Measurements from ENCODE around the gene XYLB. TPM values are rescaled to one million over a fixed set of nuclear protein-coding genes. Genes with fewer than 3 reads are reported as not detected.
"Not testable (repeated sequence)": the region's sequence is repeated elsewhere in the genome, so short reads cannot be mapped to it uniquely, and the experiment has no call there.

XYLB gene
- 10 to 100 TPM in 1 of 2 donors, 1 to 10 TPM in 1; 7.8 to 49.8 TPM for total RNA-seq

GRCh38 chr3:38346587-38347410 is at the start of gene XYLB:
Gene XYLB, plus strand, starts transcription at chr3:38346785. Its CDS starts 84 bp downstream, at chr3:38346869.
- Histone ChIP-seq H3K9me3 (no peaks in the 10 kb centered on the region), H3K36me3 (replicated peaks in 1 of 2; ENCODE audit: insufficient read depth in 1 of 2, low read depth in 2 of 2) (no peaks in the 10 kb centered on the region), H3K4me3 (peak within 1 kb of the TSS; percentile 68 to 70), H3K27ac (peak within 1 kb of the TSS; percentile 53 to 73 (median 68)), H3K27me3 (no peaks in the 10 kb centered on the region), H3K4me1 (peaks cover 13% of the 10 kb centered on the region)
- WGBS, 2 donors, result 1% methylated on average over 12 to 85 of the region's 85 CpGs
- TF ChIP-seq CTCF (IDR thresholded peaks at IDR 0.05) (peak; percentile 69 to 98 (median 92)), POLR2A (IDR thresholded peaks at IDR 0.05) (peak; percentile 33 to 65 (median 60))
- peak; percentile 96 for ATAC-seq
- DNase-seq, result peak; percentile 88 to 94 (median 91)
- intact Hi-C loops (cut with DNase I), result loop anchor here (5.0 kb wide), 1 partner anchor 131 kb away; no protein-coding TSS in a partner anchor

DNA sequence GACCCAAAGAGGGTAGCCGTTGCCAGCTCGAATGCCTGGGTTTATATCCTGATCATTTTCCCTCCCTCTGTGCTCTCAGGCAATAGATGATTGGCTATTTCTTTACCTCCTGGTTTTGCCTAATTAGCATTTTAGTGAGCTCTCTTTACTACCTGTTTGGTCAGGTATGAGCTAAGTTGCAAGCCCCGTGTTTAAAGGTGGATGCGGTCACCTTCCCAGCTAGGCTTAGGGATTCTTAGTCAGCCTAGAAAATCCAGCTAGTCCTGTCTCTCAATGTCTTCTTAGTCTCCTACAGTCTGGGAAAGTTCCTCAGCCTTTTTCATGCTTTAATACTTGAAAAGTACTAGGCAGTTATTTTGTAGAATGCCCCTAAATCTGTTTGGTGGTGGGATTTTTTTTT is 49.5 kb upstream of the XYLB start:
- ATAC-seq; H3K27me3 ChIP-seq; intact Hi-C loops (cut with DNase I); H3K9me3 ChIP-seq; H3K27ac ChIP-seq; H3K4me1 ChIP-seq; H3K36me3 ChIP-seq (replicated peaks in 1 of 2; ENCODE audit: insufficient read depth in 1 of 2, low read depth in 2 of 2); DNase-seq; H3K4me3 ChIP-seq: not testable (repeated sequence)
- 72 to 73% methylated on average over 4 of the region's 4 CpGs for WGBS, 2 donors

DNA sequence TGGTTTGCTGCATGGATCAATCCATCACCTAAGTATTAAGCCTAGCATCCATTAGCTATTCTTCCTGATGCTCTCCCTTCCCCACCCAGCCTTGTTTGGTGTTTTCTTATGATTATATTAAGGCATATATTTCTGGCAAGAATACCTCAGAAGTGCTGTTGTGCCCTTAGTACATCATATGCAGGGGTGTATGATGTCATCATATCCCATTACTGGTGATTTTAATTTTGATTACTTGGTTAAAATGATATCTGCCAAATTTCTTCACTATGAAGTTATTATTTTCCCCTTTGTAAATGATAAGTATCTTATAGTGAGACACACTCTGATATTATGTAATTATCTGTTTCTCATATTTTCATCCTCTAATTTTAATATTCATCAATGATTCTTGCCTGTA is 49.0 kb upstream of the XYLB start:
- no peak for ATAC-seq
- Histone ChIP-seq H3K27me3 (no peaks in the 10 kb centered on the region), H3K9me3 (no peaks in the 10 kb centered on the region), H3K4me1 (no peaks in the 10 kb centered on the region), H3K27ac (no peak overlapping the region), H3K36me3 (replicated peaks in 1 of 2; ENCODE audit: insufficient read depth in 1 of 2, low read depth in 2 of 2) (no peaks in the 10 kb centered on the region), H3K4me3 (no peak overlapping the region)
- TF ChIP-seq CTCF (IDR thresholded peaks at IDR 0.05) (no peak), POLR2A (IDR thresholded peaks at IDR 0.05) (no peak)
- DNase-seq, result no peak
- intact Hi-C loops (cut with DNase I), result no loop called here

DNA sequence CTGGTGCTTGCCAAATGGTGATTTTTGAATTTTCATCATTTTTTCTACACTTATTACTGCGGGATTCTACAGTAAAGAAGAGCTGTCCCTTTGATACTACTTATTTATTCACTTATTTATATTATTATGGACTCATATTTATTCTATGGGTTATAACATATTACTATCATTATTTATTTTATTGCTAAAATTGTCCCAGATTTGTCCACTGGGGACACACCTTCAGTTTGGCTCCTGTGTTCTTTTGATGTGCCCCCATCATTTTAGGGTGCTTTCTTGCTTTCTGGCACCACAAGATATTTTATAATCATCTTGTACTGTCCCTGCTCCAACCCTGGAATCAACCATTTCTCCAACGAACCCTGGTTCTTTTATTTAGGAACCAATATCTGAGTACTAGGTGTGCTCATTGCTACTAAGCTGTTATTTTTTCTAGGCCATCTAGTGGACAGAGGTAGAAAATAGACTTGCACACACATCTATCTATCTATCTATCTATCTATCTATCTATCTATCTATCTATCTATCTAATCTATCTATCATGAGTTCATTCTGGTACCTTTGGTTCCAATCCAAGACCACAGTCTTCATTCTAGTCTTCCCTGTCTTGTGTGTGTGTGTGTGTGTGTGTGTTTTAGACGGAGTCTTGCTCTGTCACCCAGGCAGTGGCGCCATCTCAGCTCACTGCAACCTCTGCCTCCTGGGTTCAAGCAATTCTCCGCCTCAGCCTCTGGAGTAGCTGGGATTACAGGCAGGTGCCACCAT is 48.5 kb upstream of the XYLB start:
- Histone ChIP-seq H3K27me3 (no peaks in the 10 kb centered on the region), H3K4me3 (no peak overlapping the region), H3K27ac (no peak overlapping the region), H3K36me3 (replicated peaks in 1 of 2; ENCODE audit: insufficient read depth in 1 of 2, low read depth in 2 of 2) (no peaks in the 10 kb centered on the region), H3K9me3 (no peaks in the 10 kb centered on the region), H3K4me1 (no peaks in the 10 kb centered on the region)
- DNase-seq (no peak), ATAC-seq (no peak)
- TF ChIP-seq CTCF (IDR thresholded peaks at IDR 0.05) (peak in 4 of 7 experiments; percentile 19 to 35 (median 34)), POLR2A (IDR thresholded peaks at IDR 0.05) (no peak)
- intact Hi-C loops (cut with DNase I), result no loop called here
- 70 to 74% methylated on average over 5 of the region's 5 CpGs for WGBS, 2 donors

DNA sequence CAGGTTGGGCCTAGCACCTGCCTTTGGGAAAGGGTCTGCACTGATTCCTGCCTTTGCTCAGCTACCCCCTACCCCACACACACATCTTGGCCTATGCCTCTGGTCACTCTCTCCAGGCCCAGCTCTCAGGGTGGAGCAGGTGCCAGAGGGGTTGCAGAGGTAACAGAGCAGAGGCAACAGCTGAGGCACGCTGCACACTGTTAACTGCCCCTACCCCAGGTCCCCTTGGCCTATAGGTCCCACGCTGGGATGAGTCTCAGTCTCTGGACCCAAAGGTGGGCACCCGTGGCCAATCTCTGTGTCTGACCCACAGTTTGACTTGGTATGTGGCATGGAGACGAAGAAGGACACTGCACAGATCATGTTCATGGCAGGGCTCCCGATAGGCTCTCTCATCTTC is 39.6 kb upstream of the XYLB start:
- H3K4me1 ChIP-seq, result no peaks in the 10 kb centered on the region
- WGBS, 2 donors, result 86% methylated on average over 5 of the region's 5 CpGs; no CpG with 5 or more reads in 1 of the 2 donors
- DNase-seq (no peak), ATAC-seq (no peak)
- H3K27me3 ChIP-seq, result no peaks in the 10 kb centered on the region
- no peak overlapping the region for H3K27ac ChIP-seq
- no peak for TF ChIP-seq CTCF (IDR thresholded peaks at IDR 0.05)
- no peak for TF ChIP-seq POLR2A (IDR thresholded peaks at IDR 0.05)
- intact Hi-C loops (cut with DNase I), result no loop called here
- H3K36me3 ChIP-seq (replicated peaks in 1 of 2; ENCODE audit: insufficient read depth in 1 of 2, low read depth in 2 of 2), result no peaks in the 10 kb centered on the region
- no peaks in the 10 kb centered on the region for H3K9me3 ChIP-seq
- H3K4me3 ChIP-seq, result no peak overlapping the region
